RWPE2 (cell line): ENCODE results near the gene ADD1.

Source experiments
- ATAC-seq: fragments of 200-7000 bp; cut with Tn5 transposase; 3 replicates; pipeline ENCODE4 v1.9.1; 2021; ENCODE audit warnings: low read depth
- DNase-seq: peaks from one replicate; pipeline ENCODE4 v3.0.0-alpha.2; 2020; ENCODE audit warnings: low spot score
- H3K27ac ChIP-seq: fragments of 450-650 bp; 2 replicates; pipeline ENCODE4 v1.5.1; 2017; ENCODE audit warnings: mild to moderate bottlenecking; ENCODE audit not compliant: poor library complexity, severe bottlenecking
- H3K27me3 ChIP-seq: fragments of 250-450 bp; sonication (Bioruptor Pico); 2 replicates; pipeline ENCODE4 v1.5.1; 2021; ENCODE audit warnings: mild to moderate bottlenecking, moderate library complexity; ENCODE audit not compliant: insufficient read depth, poor library complexity, severe bottlenecking
- H3K36me3 ChIP-seq: fragments of 250-450 bp; sonication (Bioruptor Pico); 2 replicates; pipeline ENCODE4 v1.5.1; 2020; ENCODE audit warnings: low read depth, mild to moderate bottlenecking, moderate library complexity
- H3K4me1 ChIP-seq: fragments of 250-450 bp; sonication (Bioruptor Pico); 2 replicates; pipeline ENCODE4 v1.5.1; 2021; ENCODE audit warnings: mild to moderate bottlenecking, moderate library complexity; ENCODE audit not compliant: insufficient read depth, poor library complexity, severe bottlenecking
- H3K4me3 ChIP-seq: fragments of 250-450 bp; sonication (Bioruptor Pico); 2 replicates; pipeline ENCODE4 v1.5.1; 2021; ENCODE audit warnings: mild to moderate bottlenecking, moderate library complexity; ENCODE audit not compliant: severe bottlenecking
- H3K9me3 ChIP-seq: fragments of 250-450 bp; sonication (Bioruptor Pico); 2 replicates; pipeline ENCODE4 v1.5.1; 2021; ENCODE audit warnings: mild to moderate bottlenecking, moderate library complexity; ENCODE audit not compliant: severe bottlenecking
- TF ChIP-seq, protein P1 (sequence below): fragments of 450-650 bp; IDR thresholded peaks from one replicate; pipeline ENCODE4 v1.5.1; 2017; ENCODE audit warnings: mild to moderate bottlenecking, moderate library complexity; ENCODE audit not compliant: poor library complexity, severe bottlenecking

Gene ADD1, protein sequence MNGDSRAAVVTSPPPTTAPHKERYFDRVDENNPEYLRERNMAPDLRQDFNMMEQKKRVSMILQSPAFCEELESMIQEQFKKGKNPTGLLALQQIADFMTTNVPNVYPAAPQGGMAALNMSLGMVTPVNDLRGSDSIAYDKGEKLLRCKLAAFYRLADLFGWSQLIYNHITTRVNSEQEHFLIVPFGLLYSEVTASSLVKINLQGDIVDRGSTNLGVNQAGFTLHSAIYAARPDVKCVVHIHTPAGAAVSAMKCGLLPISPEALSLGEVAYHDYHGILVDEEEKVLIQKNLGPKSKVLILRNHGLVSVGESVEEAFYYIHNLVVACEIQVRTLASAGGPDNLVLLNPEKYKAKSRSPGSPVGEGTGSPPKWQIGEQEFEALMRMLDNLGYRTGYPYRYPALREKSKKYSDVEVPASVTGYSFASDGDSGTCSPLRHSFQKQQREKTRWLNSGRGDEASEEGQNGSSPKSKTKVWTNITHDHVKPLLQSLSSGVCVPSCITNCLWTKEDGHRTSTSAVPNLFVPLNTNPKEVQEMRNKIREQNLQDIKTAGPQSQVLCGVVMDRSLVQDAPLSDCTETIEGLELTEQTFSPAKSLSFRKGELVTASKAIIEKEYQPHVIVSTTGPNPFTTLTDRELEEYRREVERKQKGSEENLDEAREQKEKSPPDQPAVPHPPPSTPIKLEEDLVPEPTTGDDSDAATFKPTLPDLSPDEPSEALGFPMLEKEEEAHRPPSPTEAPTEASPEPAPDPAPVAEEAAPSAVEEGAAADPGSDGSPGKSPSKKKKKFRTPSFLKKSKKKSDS

DNA sequence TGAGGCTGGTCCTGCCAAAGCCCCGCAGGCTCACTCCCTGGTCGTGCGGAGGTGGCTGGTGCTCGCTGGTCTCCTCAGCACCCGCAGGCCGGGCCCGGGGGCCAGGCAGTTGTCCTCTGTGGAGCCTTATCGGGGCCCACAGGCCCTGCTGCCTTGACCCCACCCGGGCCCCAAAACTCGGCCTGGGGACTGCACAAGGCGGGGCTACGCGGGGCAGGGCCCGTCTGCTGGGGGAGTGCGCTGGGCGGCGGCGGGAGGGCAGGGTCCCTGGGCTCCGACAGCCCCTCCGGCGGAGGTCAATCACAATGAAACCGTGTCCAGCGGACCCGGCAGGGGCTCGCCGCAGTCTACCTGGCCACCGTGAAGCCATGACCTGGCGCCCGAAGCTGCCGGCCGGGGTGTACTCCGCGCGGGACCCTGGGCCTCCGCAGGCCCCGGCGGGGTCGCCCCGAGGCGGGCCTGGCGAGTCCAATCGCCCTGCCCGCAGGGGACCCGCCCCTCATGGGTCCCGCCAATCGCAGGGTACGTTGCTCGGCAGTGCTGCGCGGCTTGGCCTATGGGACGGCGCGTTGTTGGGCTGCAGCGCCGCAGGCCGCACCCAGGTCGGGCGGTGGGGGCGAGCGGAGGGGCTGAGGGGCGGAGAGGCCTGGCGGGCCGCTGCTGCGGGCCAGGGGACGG, at the start of gene ADD1:
Gene ADD1, plus strand, starts transcription at position 582 of the 678 bp plus-strand sequence. CDS start 32,072 bp downstream, outside the sequence.
- Histone ChIP-seq H3K27ac (peak within 1 kb of the TSS; percentile 50), H3K4me3 (peak within 1 kb of the TSS; percentile 86), H3K9me3 (no peaks in the 10 kb centered on the region), H3K36me3 (no peaks in the 10 kb centered on the region), H3K4me1 (peaks cover 9% of the 10 kb centered on the region), H3K27me3 (no peaks in the 10 kb centered on the region)
- DNase-seq (peak; percentile 86), ATAC-seq (peak; percentile 90)
- TF ChIP-seq, protein P1, sequence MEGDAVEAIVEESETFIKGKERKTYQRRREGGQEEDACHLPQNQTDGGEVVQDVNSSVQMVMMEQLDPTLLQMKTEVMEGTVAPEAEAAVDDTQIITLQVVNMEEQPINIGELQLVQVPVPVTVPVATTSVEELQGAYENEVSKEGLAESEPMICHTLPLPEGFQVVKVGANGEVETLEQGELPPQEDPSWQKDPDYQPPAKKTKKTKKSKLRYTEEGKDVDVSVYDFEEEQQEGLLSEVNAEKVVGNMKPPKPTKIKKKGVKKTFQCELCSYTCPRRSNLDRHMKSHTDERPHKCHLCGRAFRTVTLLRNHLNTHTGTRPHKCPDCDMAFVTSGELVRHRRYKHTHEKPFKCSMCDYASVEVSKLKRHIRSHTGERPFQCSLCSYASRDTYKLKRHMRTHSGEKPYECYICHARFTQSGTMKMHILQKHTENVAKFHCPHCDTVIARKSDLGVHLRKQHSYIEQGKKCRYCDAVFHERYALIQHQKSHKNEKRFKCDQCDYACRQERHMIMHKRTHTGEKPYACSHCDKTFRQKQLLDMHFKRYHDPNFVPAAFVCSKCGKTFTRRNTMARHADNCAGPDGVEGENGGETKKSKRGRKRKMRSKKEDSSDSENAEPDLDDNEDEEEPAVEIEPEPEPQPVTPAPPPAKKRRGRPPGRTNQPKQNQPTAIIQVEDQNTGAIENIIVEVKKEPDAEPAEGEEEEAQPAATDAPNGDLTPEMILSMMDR, result no peak

DNA sequence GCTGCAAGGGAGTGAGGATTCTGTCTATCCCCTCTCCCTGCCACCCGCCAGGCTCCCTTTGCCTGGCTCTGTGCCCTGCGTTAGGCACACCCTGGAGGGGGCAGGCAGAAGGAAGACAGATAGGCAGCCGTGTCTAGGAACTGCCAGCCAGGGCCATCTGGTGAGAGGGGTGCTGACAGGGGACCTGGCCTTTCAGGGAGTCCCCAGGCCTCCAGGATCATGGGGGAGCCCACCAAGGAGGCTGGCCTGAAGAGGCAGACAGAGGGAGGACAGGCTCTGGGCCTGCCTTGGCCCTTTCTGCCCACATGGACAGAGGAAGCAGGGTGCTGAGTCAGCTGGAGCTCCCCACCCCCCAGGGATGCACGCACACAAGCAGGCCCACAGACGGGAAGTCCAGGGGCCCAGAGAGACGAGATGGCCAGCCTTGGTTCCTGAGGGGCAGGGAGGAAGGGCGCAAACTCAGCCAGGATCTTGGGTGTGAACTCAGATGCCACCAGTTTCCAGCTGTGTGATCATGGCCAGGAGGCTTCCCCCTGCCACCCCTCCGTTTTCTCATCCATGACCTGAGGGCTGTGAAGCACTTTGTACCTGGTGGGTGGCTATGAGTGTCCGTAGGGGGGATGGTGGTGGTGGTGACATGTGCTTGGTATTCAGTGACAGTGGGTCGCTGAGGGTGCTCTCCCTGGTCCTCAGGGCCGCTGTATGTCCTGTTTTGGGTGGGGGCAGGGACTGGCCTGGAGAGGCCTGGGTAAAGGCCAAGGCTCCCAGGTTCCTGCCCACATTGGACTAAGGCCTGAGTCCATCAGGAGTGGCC, 49.0 kb upstream of the ADD1 start:
- no peaks in the 10 kb centered on the region for H3K27me3 ChIP-seq
- no peaks in the 10 kb centered on the region for H3K9me3 ChIP-seq
- TF ChIP-seq, protein P1, result no peak
- no peaks in the 10 kb centered on the region for H3K36me3 ChIP-seq
- ATAC-seq (peak; percentile 15; the same call in 1 of the 3 replicates), DNase-seq (peak; percentile 75)
- peak overlapping the region; percentile 57 for H3K4me3 ChIP-seq
- H3K27ac ChIP-seq, result peak overlapping the region; percentile 86
- H3K4me1 ChIP-seq, result peaks cover 55% of the 10 kb centered on the region

DNA sequence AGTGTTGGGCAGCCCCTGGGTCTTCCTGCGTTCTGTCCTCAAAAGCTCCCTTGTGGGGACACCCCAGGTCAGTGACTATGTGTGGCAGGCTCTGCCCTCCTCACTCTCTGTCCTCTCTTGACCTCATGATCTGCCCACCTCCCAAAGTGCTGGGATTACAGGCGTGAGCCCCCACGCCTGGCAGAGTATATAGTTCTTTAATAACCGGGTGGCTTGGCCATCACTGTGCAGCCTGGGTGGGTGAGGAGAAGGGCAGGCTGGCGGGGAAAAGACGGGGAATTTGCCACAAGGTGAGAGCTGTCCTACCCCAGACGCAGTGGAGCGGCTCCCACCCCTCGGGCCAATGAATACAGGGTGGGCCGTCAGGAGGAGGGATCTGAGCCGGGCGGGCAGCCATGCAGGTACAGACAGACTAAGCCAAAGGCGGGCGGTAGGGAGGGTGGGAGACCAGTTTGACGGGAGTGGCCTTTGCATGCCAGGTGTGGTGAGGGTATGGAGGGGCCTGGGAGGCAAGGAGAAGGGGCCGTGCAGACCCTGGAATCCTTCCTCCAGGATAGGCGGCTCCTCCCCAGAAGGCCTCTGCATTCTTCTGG, 48.2 kb upstream of the ADD1 start:
- no peak overlapping the region for H3K4me3 ChIP-seq
- no peaks in the 10 kb centered on the region for H3K27me3 ChIP-seq
- ATAC-seq (no peak), DNase-seq (peak; percentile 69)
- TF ChIP-seq, protein P1, result no peak
- no peaks in the 10 kb centered on the region for H3K9me3 ChIP-seq
- H3K27ac ChIP-seq, result peak overlapping the region; percentile 86
- H3K36me3 ChIP-seq, result no peaks in the 10 kb centered on the region
- H3K4me1 ChIP-seq, result peaks cover 61% of the 10 kb centered on the region
